ENCODE data around the gene MACROD2.

Gene MACROD2

DNA sequence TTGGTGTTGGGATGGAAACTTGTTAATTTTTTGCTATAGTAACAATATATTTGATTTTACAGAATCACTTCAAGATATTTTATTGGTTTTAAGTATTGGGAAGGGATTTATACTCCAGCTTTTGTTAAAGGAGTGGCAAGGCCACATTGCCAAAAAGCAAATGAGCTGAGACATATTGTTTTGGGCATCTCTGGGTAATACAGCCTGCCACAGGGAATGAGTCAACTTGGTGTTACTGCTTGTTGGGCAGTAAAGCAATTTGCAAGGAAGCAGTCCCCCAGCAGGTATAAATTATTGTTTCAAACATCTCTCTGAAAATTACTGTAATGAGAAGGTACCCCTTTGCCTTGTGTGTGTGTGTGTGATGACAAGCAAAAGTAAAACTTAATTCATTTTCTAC lies 1210.4 kb downstream of the MACROD2 start:
- ChIA-PET POLR2A (ENCODE audit: low non-redundant PET) (no interaction called here), CTCF (interaction anchor here (0.5 to 0.7 kb wide), 2 partner anchors 13 to 99 kb away, joined by 3 read pairs; no protein-coding TSS in a partner anchor)
- DNase-seq (ENCODE audit: low spot score) = no peak
- no peak for TF ChIP-seq CTCF (conservative IDR thresholded peaks at IDR 0.05; ENCODE audit: low read depth)
- H3K27ac ChIP-seq = no peak overlapping the region

DNA sequence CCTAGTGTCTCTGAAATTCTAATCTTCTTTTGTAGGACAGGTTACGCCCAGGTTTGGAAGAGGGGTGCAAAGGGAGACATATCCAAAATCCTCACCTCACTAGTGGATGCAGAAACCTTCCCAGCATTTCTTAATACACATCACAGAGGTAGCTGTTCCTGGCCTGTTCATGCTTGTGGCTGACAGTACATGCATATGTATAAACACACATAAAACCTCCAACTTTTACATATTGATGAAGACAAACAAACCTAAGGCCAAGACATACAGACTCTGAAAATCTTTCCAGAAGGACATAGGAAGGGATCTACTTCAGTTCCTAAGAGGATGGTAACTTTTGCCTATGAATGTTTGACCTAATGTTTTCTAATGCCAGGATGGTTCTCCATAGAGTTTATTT lies 1214.2 kb downstream of the MACROD2 start:
- DNase-seq (ENCODE audit: low spot score) = no peak
- no peak for TF ChIP-seq CTCF (conservative IDR thresholded peaks at IDR 0.05; ENCODE audit: low read depth)
- H3K27ac ChIP-seq = no peak overlapping the region
- CTCF ChIA-PET = no interaction called here
- POLR2A ChIA-PET (ENCODE audit: low non-redundant PET) = no interaction called here

DNA sequence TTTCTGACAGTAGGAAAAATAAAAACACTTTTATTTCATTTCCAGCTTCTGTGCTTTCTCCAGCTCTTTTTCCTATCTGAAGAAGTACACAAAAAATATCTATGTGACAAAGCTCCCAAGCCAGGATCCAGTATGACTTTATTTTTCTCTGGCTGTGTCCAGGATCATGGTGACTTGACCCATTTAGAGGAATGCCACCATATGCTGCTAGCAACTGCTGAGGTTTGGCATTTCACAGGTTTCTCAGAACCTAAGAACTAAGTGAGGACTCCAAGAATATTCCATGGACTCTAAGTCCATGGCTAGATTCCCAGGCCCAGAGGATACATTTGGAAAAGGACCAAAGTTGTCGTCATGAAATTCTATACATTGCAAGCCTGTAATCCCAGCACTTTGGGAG lies 1218.7 kb downstream of the MACROD2 start:
- TF ChIP-seq CTCF (conservative IDR thresholded peaks at IDR 0.05; ENCODE audit: low read depth) = no peak
- no peak for DNase-seq (ENCODE audit: low spot score)
- ChIA-PET POLR2A (ENCODE audit: low non-redundant PET) (no interaction called here), CTCF (no interaction called here)
- no peak overlapping the region for H3K27ac ChIP-seq

- CTCF ChIA-PET = no interaction called here
- H3K27ac ChIP-seq = no peak overlapping the region
- DNase-seq (ENCODE audit: low spot score) = peak; percentile 8
- TF ChIP-seq CTCF (conservative IDR thresholded peaks at IDR 0.05; ENCODE audit: low read depth) = no peak
- POLR2A ChIA-PET (ENCODE audit: low non-redundant PET) = no interaction called here
Measured at GRCh38 chr20:15220009-15220656, 1224.8 kb downstream of the MACROD2 start.

DNA sequence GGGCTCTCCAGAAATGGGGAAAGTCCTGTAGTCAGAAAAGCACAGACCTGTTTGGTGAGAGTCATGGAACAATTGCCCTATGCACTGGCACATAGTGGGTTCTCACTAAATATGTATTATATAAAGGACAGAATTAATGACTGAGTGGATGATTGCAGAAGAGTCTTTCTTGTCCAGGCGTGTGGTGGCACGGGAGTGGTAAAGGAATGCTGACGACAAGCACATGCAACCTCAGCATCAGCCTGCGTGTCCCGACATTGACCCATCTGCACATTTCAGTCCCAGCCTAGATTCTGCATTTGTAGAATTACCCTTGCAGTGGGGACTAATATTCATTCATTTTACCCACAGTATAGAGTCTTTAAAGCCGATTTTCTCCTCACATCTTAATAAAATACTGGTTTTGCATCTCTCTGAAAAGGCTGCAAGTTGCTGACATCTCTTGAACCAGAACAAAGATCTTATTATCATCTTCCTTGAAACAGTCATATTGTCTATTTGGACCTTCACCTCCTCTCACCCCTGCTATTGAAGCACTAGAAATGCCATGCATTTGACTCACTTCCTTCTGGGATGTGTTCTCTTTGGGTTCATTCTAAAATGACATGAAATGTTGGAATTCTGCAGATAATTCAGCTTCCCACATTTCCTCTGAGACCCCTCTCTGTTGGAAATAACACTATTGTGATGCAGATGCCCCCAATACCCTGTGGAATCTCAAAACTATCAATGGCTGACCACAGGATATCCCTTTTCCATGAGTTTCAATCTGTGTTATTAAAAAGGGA lies 1225.7 kb downstream of the MACROD2 start:
- H3K27ac ChIP-seq = no peak overlapping the region; the same call in 1 of the 2 replicates
- no peak for TF ChIP-seq CTCF (conservative IDR thresholded peaks at IDR 0.05; ENCODE audit: low read depth)
- DNase-seq (ENCODE audit: low spot score) = peak; percentile 50
- CTCF ChIA-PET = no interaction called here
- POLR2A ChIA-PET (ENCODE audit: low non-redundant PET) = no interaction called here

DNA sequence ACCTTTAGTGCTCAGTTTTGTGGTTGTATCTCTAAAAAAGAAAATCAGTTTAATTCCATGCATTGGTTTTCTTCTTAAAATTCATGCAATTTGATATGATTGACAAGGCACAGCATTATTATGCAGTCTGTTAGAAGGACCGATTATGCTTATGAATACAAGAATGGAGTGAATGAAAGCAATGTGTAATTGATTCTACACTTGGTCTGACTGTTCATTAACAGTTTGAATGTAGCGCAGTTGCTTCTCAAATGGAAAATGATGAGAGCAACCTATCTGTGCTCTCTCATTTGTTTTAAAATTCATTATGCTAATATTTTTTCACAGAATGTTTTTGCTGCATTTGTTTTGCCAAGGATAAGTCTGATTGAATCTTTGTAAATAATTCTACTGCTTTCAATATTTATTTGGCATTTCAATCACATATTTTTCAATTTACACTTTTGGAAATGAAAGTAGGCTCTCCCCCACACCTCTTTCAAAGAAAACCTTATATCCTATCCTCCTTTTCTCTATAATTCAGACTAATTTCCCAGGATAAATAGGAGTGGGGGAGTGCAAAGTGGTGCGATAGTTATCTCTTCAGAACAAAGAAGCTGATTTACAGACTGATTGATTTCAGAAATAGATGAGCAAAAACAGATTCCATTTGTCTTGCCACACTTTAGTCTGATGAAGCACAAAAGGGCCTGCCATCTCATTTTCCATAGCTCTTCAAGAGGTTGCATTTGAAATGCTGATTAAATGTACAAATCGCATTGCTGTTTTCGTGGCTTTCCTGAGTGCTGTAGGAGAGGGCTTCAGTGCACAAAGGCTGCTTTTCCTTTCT lies 1227.4 kb downstream of the MACROD2 start:
- POLR2A ChIA-PET (ENCODE audit: low non-redundant PET) = no interaction called here
- CTCF ChIA-PET = no interaction called here
- no peak overlapping the region for H3K27ac ChIP-seq
- no peak for TF ChIP-seq CTCF (conservative IDR thresholded peaks at IDR 0.05; ENCODE audit: low read depth)
- no peak for DNase-seq (ENCODE audit: low spot score)
